HepG2 (cell line): Measurements from ENCODE around the gene HEMK1. TPM values are rescaled to one million over a fixed set of nuclear protein-coding genes. Genes with fewer than 3 reads are reported as not detected.

Source experiments
- ARID2 ChIP-seq: sonication (generic); formaldehyde crosslinking; IDR thresholded peaks from 2 replicates; pipeline ENCODE4 v1.8.1; 2022; ENCODE audit warnings: mild to moderate bottlenecking, missing genetic modification reagents, borderline replicate concordance
- CEBPB ChIP-seq: IDR thresholded peaks from 2 replicates; pipeline ENCODE4 v1.6.1; 2011; ENCODE audit warnings: low read depth, low read length, improper control_type of control experiment, borderline replicate concordance
- ETV6 ChIP-seq: sonication (generic); formaldehyde crosslinking; conservative IDR thresholded peaks from 2 replicates; pipeline ENCODE4 v1.4.0; 2020; ENCODE audit warnings: missing genetic modification reagents
- IKZF5 ChIP-seq: IDR thresholded peaks from 2 replicates; pipeline ENCODE4 v1.6.1; 2018; ENCODE audit warnings: missing genetic modification reagents, mild to moderate bottlenecking, missing compliant biosample characterization
- KDM3A ChIP-seq: IDR thresholded peaks from 2 replicates; pipeline ENCODE4 v1.6.1; 2018; ENCODE audit warnings: low read depth, missing compliant biosample characterization
- MAX ChIP-seq: IDR thresholded peaks from 2 replicates; pipeline ENCODE4 v1.6.1; 2012; ENCODE audit warnings: inconsistent platforms
- NR2F2 ChIP-seq: IDR thresholded peaks from 2 replicates; pipeline ENCODE4 v1.6.1; 2012; ENCODE audit warnings: low read depth, inconsistent platforms, borderline replicate concordance
- NR2F6 ChIP-seq, 2 experiments: IDR thresholded peaks; 2 replicates each; pipeline ENCODE4 v1.6.1; 2016; ENCODE audit warnings: antibody characterized with exemption in 1 of 2, mild to moderate bottlenecking in 1 of 2
- PTBP1 ChIP-seq: fragments of 200-400 bp; formaldehyde crosslinking; IDR thresholded peaks from 2 replicates; pipeline ENCODE4 v1.6.1; 2018; ENCODE audit warnings: low read length, low read depth; ENCODE audit not compliant: poor library complexity, severe bottlenecking
- SYNCRIP ChIP-seq: fragments of 200-400 bp; formaldehyde crosslinking; IDR thresholded peaks from 2 replicates; pipeline ENCODE4 v1.6.1; 2018; ENCODE audit warnings: mild to moderate bottlenecking, low read depth, low read length; ENCODE audit not compliant: insufficient read depth
- TBP ChIP-seq: sonication (generic); formaldehyde crosslinking; IDR thresholded peaks from 2 replicates; pipeline ENCODE4 v1.5.0; 2020; ENCODE audit warnings: missing genetic modification reagents
- TFDP1 ChIP-seq: IDR thresholded peaks from 2 replicates; pipeline ENCODE4 v1.6.1; 2016; ENCODE audit warnings: missing compliant biosample characterization, missing genetic modification reagents, borderline replicate concordance
- ZBTB38 ChIP-seq: sonication (generic); formaldehyde crosslinking; IDR thresholded peaks from 2 replicates; pipeline ENCODE4 v1.5.1; 2020; ENCODE audit warnings: mild to moderate bottlenecking, missing genetic modification reagents
- ZNF124 ChIP-seq: sonication (generic); formaldehyde crosslinking; IDR thresholded peaks from 2 replicates; pipeline ENCODE4 v1.4.0; 2020; ENCODE audit warnings: missing genetic modification reagents
- ZNF276 ChIP-seq: sonication (generic); formaldehyde crosslinking; IDR thresholded peaks from 2 replicates; pipeline ENCODE4 v1.4.0; 2020; ENCODE audit warnings: mild to moderate bottlenecking, low read depth, missing genetic modification reagents
- ZNF451 ChIP-seq: sonication (generic); formaldehyde crosslinking; IDR thresholded peaks from 2 replicates; pipeline ENCODE4 v1.5.0; 2020; ENCODE audit warnings: mild to moderate bottlenecking, missing genetic modification reagents
- ZNF609 ChIP-seq: sonication (generic); formaldehyde crosslinking; IDR thresholded peaks from 2 replicates; pipeline ENCODE4 v1.4.0; 2020; ENCODE audit warnings: mild to moderate bottlenecking, missing genetic modification reagents, borderline replicate concordance
- ZNF788 ChIP-seq: sonication (generic); formaldehyde crosslinking; IDR thresholded peaks from 2 replicates; pipeline ENCODE4 v1.5.0; 2020; ENCODE audit warnings: mild to moderate bottlenecking, missing genetic modification reagents, borderline replicate concordance
- polyA plus RNA-seq, 8 experiments: library from polyadenylated mRNA; depleted of rRNA in 3 of 8; stranded (reverse) in 7 of 8; unstranded in 1 of 8; fragments of >200 nt; fragmentation: Illumina TruSeq in 4 of 8; extraction: Trizol in 4 of 8; gene quantifications; 2 replicates each; pipeline versions ENCODE4 v1.2.1 to v1.2.3, GENCODE V29; 2011 to 2016; ENCODE audit warnings: low read depth in 4 of 8, missing spikeins in 1 of 8, mixed read lengths in 1 of 8; ENCODE audit not compliant: insufficient read depth in 1 of 8
- total RNA-seq, 5 experiments: library from RNA; depleted of rRNA; stranded (reverse); fragments of >200 nt; fragmentation: Illumina TruSeq; extraction: Trizol; gene quantifications; 2 replicates each; pipeline ENCODE4 v1.2.3, GENCODE V29; 2016; ENCODE audit warnings: low read depth in 1 of 5

HEMK1 gene
- total and polyA plus RNA-seq, 2 of the 13 experiments (the other 11 are each of a cell fraction or from before 2014, with no cell fraction given) = 9.8 to 12.6 TPM

- TF ChIP-seq ZNF609 (CRISPR knock-in tag) = peak; percentile 54; the same call in 1 of the 2 replicates
- TF ChIP-seq ZBTB38 (CRISPR knock-in tag) = no peak
- peak; percentile 64; the same call in 1 of the 2 replicates for TF ChIP-seq NR2F2
- TF ChIP-seq ZNF276 (CRISPR knock-in tag) = no peak
- TF ChIP-seq KDM3A (CRISPR knock-in tag) = peak; percentile 84; the same call in 1 of the 2 replicates
- TF ChIP-seq IKZF5 (CRISPR knock-in tag) = peak; percentile 37; the same call in 1 of the 2 replicates
- TF ChIP-seq CEBPB = peak; percentile 94
- TF ChIP-seq ETV6 (CRISPR knock-in tag) = peak; percentile 82; the same call in 1 of the 2 replicates
- TF ChIP-seq ZNF124 (CRISPR knock-in tag) = 0 out of 2 replicates have a peak, but pooled peaks have one; percentile 20
- peak; percentile 31; the same call in 1 of the 2 replicates for TF ChIP-seq ZNF451 (CRISPR knock-in tag)
- no peak for TF ChIP-seq ARID2 (CRISPR knock-in tag)
- peak; percentile 65 for TF ChIP-seq PTBP1
- peak; percentile 73 for TF ChIP-seq NR2F6 (IDR thresholded peaks at IDR 0.05)
- peak; percentile 86 for TF ChIP-seq NR2F6 (CRISPR knock-in tag; IDR thresholded peaks at IDR 0.05)
- TF ChIP-seq TFDP1 (CRISPR knock-in tag) = peak; percentile 61; the same call in 1 of the 2 replicates
- peak; percentile 76 for TF ChIP-seq ZNF788
- no peak for TF ChIP-seq SYNCRIP
- TF ChIP-seq TBP (CRISPR knock-in tag) = no peak
- peak; percentile 89 for TF ChIP-seq MAX
These were observed 31.7 kb downstream of the HEMK1 start (continued) for GRCh38 chr3:50600841-50601591.
